ENCODE data around the gene NEO1. TPM values are rescaled to one million over a fixed set of nuclear protein-coding genes. Genes with fewer than 3 reads are reported as not detected.

NEO1 gene
- total RNA-seq, 5 donors from 2014 or later (not counting 1 experiment from before 2014, with no cell fraction given) = 5.0 to 16.6 (median 10.2) TPM

GRCh38 chr15:73330206-73331051 lies 278.2 kb downstream of the NEO1 start:
- Mint-ChIP-seq H3K9me3 (no peaks in the 10 kb centered on the region), H3K4me1 (peaks cover 0 to 4% (median 0%) of the 10 kb centered on the region in 3 donors), H3K36me3 (no peaks in the 10 kb centered on the region), H3K4me3 (no peak overlapping the region), H3K27ac (no peak overlapping the region), H3K27me3 (peaks cover 3 to 14% of the 10 kb centered on the region in 2 donors)
- Histone ChIP-seq H3K4me1 (ENCODE audit: control insufficient read depth in 1 of 2, extremely low read depth in 1 of 2, insufficient read depth in 2 of 2, low read length in 2 of 2) (peaks cover 0 to 3% of the 10 kb centered on the region in 2 experiments), H3K4me3 (ENCODE audit: control insufficient read depth in 1 of 2, extremely low read depth in 1 of 2, low read length in 1 of 2) (no peak overlapping the region), H3K36me3 (ENCODE audit: control insufficient read depth in 2 of 2, extremely low read depth in 1 of 2, insufficient read depth in 1 of 2, low read length in 1 of 2) (no peaks in the 10 kb centered on the region), H3K27ac (ENCODE audit: low read length) (no peak overlapping the region), H3K27me3 (replicated peaks in 1 of 2; ENCODE audit: control insufficient read depth in 2 of 2, extremely low read depth in 1 of 2, insufficient read depth in 2 of 2, low read length in 1 of 2) (peaks cover 0 to 15% of the 10 kb centered on the region in 2 experiments), H3K9me3 (no peaks in the 10 kb centered on the region)
- 73% methylated on average over 4 of the region's 15 CpGs for WGBS (ENCODE audit: insufficient coverage)
- ChIA-PET CTCF (no interaction called here), POLR2A (no interaction called here)
- DNase-seq (no peak), ATAC-seq (replicated peaks in 1 of 4) (no peak)

GRCh38 chr15:73331501-73331900 lies 279.2 kb downstream of the NEO1 start:
- 73% methylated on average over 3 of the region's 5 CpGs for whole genome bisulfite sequencing (ENCODE audit: insufficient coverage)

GRCh38 chr15:73331991-73332925 lies 280.0 kb downstream of the NEO1 start:
- no peaks in the 10 kb centered on the region for H3K36me3 Mint-ChIP-seq
- Histone ChIP-seq H3K27ac (ENCODE audit: low read length) (no peak overlapping the region), H3K9me3 (no peaks in the 10 kb centered on the region), H3K4me3 (ENCODE audit: control insufficient read depth in 1 of 2, extremely low read depth in 1 of 2, low read length in 1 of 2) (no peak overlapping the region), H3K27me3 (replicated peaks in 1 of 2; ENCODE audit: control insufficient read depth in 2 of 2, extremely low read depth in 1 of 2, insufficient read depth in 2 of 2, low read length in 1 of 2) (peaks cover 0 to 14% of the 10 kb centered on the region in 2 experiments), H3K36me3 (ENCODE audit: control insufficient read depth in 2 of 2, extremely low read depth in 1 of 2, insufficient read depth in 1 of 2, low read length in 1 of 2) (no peaks in the 10 kb centered on the region), H3K4me1 (ENCODE audit: control insufficient read depth in 1 of 2, extremely low read depth in 1 of 2, insufficient read depth in 2 of 2, low read length in 2 of 2) (no peaks in the 10 kb centered on the region)
- CTCF ChIA-PET = no interaction called here
- H3K9me3 Mint-ChIP-seq = no peaks in the 10 kb centered on the region
- H3K27ac Mint-ChIP-seq = no peak overlapping the region
- peaks cover 0 to 4% (median 0%) of the 10 kb centered on the region in 3 donors for H3K4me1 Mint-ChIP-seq
- peaks cover 8 to 21% of the 10 kb centered on the region in 2 donors for H3K27me3 Mint-ChIP-seq
- WGBS (ENCODE audit: insufficient coverage) = 80% methylated on average over 17 of the region's 19 CpGs
- POLR2A ChIA-PET = no interaction called here
- no peak overlapping the region for H3K4me3 Mint-ChIP-seq
- DNase-seq = no peak
- ATAC-seq (replicated peaks in 1 of 4) = no peak

More at GRCh38 chr15:73331501-73331900, 279.2 kb downstream of the NEO1 start:
- H3K27ac Mint-ChIP-seq = no peak overlapping the region
- no peaks in the 10 kb centered on the region for H3K36me3 Mint-ChIP-seq
- ATAC-seq (replicated peaks in 1 of 4) = no peak
- no peak for DNase-seq
- Histone ChIP-seq H3K4me1 (ENCODE audit: control insufficient read depth in 1 of 2, extremely low read depth in 1 of 2, insufficient read depth in 2 of 2, low read length in 2 of 2) (no peaks in the 10 kb centered on the region), H3K27me3 (replicated peaks in 1 of 2; ENCODE audit: control insufficient read depth in 2 of 2, extremely low read depth in 1 of 2, insufficient read depth in 2 of 2, low read length in 1 of 2) (peaks cover 0 to 15% of the 10 kb centered on the region in 2 experiments), H3K27ac (ENCODE audit: low read length) (no peak overlapping the region), H3K4me3 (ENCODE audit: control insufficient read depth in 1 of 2, extremely low read depth in 1 of 2, low read length in 1 of 2) (no peak overlapping the region), H3K9me3 (no peaks in the 10 kb centered on the region), H3K36me3 (ENCODE audit: control insufficient read depth in 2 of 2, extremely low read depth in 1 of 2, insufficient read depth in 1 of 2, low read length in 1 of 2) (no peaks in the 10 kb centered on the region)
- H3K4me3 Mint-ChIP-seq = no peak overlapping the region
- ChIA-PET POLR2A (no interaction called here), CTCF (no interaction called here)
- peaks cover 4 to 15% of the 10 kb centered on the region in 2 donors for H3K27me3 Mint-ChIP-seq
- peaks cover 0 to 4% (median 0%) of the 10 kb centered on the region in 3 donors for H3K4me1 Mint-ChIP-seq
- H3K9me3 Mint-ChIP-seq = no peaks in the 10 kb centered on the region

- Mint-ChIP-seq H3K9me3 (no peaks in the 10 kb centered on the region), H3K4me1 (no peaks in the 10 kb centered on the region), H3K27ac (no peak overlapping the region), H3K4me3 (no peak overlapping the region), H3K36me3 (no peaks in the 10 kb centered on the region), H3K27me3 (peaks cover 9 to 18% of the 10 kb centered on the region in 2 donors)
- Histone ChIP-seq H3K9me3 (no peaks in the 10 kb centered on the region), H3K4me3 (ENCODE audit: control insufficient read depth in 1 of 2, extremely low read depth in 1 of 2, low read length in 1 of 2) (no peak overlapping the region), H3K27me3 (replicated peaks in 1 of 2; ENCODE audit: control insufficient read depth in 2 of 2, extremely low read depth in 1 of 2, insufficient read depth in 2 of 2, low read length in 1 of 2) (peaks cover 0 to 12% of the 10 kb centered on the region in 2 experiments), H3K36me3 (ENCODE audit: control insufficient read depth in 2 of 2, extremely low read depth in 1 of 2, insufficient read depth in 1 of 2, low read length in 1 of 2) (no peaks in the 10 kb centered on the region), H3K4me1 (ENCODE audit: control insufficient read depth in 1 of 2, extremely low read depth in 1 of 2, insufficient read depth in 2 of 2, low read length in 2 of 2) (no peaks in the 10 kb centered on the region), H3K27ac (ENCODE audit: low read length) (no peak overlapping the region)
- ATAC-seq (replicated peaks in 1 of 4) (no peak), DNase-seq (no peak)
- ChIA-PET CTCF (no interaction called here), POLR2A (no interaction called here)
- no CpG with 5 or more reads among the region's 2 CpGs for WGBS (ENCODE audit: insufficient coverage)
Measured at GRCh38 chr15:73333001-73333400, 280.7 kb downstream of the NEO1 start.

GRCh38 chr15:73334086-73334485 lies 281.8 kb downstream of the NEO1 start:
- no peak for DNase-seq
- ChIA-PET CTCF (no interaction called here), POLR2A (no interaction called here)
- Mint-ChIP-seq H3K27ac (no peak overlapping the region), H3K4me3 (no peak overlapping the region), H3K4me1 (no peaks in the 10 kb centered on the region), H3K9me3 (no peaks in the 10 kb centered on the region), H3K27me3 (peaks cover 9 to 10% of the 10 kb centered on the region in 2 donors), H3K36me3 (no peaks in the 10 kb centered on the region)
- H3K27me3 ChIP-seq (replicated peaks in 1 of 2; ENCODE audit: control insufficient read depth in 2 of 2, extremely low read depth in 1 of 2, insufficient read depth in 2 of 2, low read length in 1 of 2) = peaks cover 0 to 16% of the 10 kb centered on the region in 2 experiments
- H3K36me3 ChIP-seq (ENCODE audit: control insufficient read depth in 2 of 2, extremely low read depth in 1 of 2, insufficient read depth in 1 of 2, low read length in 1 of 2) = no peaks in the 10 kb centered on the region
- no peak overlapping the region for H3K27ac ChIP-seq (ENCODE audit: low read length)
- no peaks in the 10 kb centered on the region for H3K9me3 ChIP-seq
- WGBS (ENCODE audit: insufficient coverage) = 76% methylated on average over 5 of the region's 6 CpGs
- ATAC-seq (replicated peaks in 1 of 4) = no peak
- no peaks in the 10 kb centered on the region for H3K4me1 ChIP-seq (ENCODE audit: control insufficient read depth in 1 of 2, extremely low read depth in 1 of 2, insufficient read depth in 2 of 2, low read length in 2 of 2)
- no peak overlapping the region for H3K4me3 ChIP-seq (ENCODE audit: control insufficient read depth in 1 of 2, extremely low read depth in 1 of 2, low read length in 1 of 2)

GRCh38 chr15:73335026-73335425 lies 282.8 kb downstream of the NEO1 start:
- H3K9me3 Mint-ChIP-seq = no peaks in the 10 kb centered on the region
- Histone ChIP-seq H3K4me3 (ENCODE audit: control insufficient read depth in 1 of 2, extremely low read depth in 1 of 2, low read length in 1 of 2) (no peak overlapping the region), H3K36me3 (ENCODE audit: control insufficient read depth in 2 of 2, extremely low read depth in 1 of 2, insufficient read depth in 1 of 2, low read length in 1 of 2) (no peaks in the 10 kb centered on the region), H3K9me3 (no peaks in the 10 kb centered on the region), H3K4me1 (ENCODE audit: control insufficient read depth in 1 of 2, extremely low read depth in 1 of 2, insufficient read depth in 2 of 2, low read length in 2 of 2) (no peaks in the 10 kb centered on the region), H3K27ac (ENCODE audit: low read length) (no peak overlapping the region), H3K27me3 (replicated peaks in 1 of 2; ENCODE audit: control insufficient read depth in 2 of 2, extremely low read depth in 1 of 2, insufficient read depth in 2 of 2, low read length in 1 of 2) (peaks cover 0 to 15% of the 10 kb centered on the region in 2 experiments)
- DNase-seq = no peak
- CTCF ChIA-PET = no interaction called here
- H3K4me3 Mint-ChIP-seq = no peak overlapping the region
- H3K4me1 Mint-ChIP-seq = no peaks in the 10 kb centered on the region
- WGBS (ENCODE audit: insufficient coverage) = 50% methylated on average over 5 of the region's 9 CpGs
- H3K36me3 Mint-ChIP-seq = no peaks in the 10 kb centered on the region
- H3K27ac Mint-ChIP-seq = no peak overlapping the region
- H3K27me3 Mint-ChIP-seq = peaks cover 9 to 10% of the 10 kb centered on the region in 2 donors
- POLR2A ChIA-PET = no interaction called here
- ATAC-seq (replicated peaks in 1 of 4) = no peak
